ENCODE data around the gene BAHCC1. TPM values are rescaled to one million over a fixed set of nuclear protein-coding genes. Genes with fewer than 3 reads are reported as not detected.
A peak's percentile ranks its signal among the peaks of the same experiment; 100 is the strongest.

BAHCC1 gene
- total RNA-seq, 2 donors from 2014 or later, result 5.8 to 12.7 TPM

DNA sequence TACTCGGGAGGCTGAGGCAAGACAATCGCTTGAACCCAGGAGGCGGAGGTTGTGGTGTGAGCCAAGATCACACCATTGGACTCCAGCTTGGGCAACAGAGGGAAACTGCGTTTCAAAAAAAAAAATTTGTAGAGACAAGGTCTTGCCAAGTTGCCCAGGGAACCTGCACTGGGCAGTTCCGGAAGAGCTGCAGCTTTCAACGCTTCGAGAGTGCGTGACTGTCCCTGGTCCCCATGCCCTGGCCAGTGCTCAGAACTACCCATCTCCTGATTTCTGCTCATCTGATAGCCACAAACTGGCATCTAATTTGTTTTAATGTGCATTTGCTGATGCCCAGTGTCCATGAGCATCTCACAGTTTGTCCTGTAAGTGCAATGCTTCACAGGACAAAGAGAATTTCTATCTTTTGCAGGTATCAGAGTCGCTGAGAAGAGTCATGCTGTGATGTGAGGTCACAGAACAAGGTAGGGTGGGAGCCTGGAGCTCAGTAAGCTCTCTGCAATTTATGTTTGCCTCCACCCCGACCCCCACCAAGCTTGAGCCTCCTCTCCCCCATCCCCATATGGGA, 113.5 kb downstream of the BAHCC1 start:
- TF ChIP-seq, protein P1, sequence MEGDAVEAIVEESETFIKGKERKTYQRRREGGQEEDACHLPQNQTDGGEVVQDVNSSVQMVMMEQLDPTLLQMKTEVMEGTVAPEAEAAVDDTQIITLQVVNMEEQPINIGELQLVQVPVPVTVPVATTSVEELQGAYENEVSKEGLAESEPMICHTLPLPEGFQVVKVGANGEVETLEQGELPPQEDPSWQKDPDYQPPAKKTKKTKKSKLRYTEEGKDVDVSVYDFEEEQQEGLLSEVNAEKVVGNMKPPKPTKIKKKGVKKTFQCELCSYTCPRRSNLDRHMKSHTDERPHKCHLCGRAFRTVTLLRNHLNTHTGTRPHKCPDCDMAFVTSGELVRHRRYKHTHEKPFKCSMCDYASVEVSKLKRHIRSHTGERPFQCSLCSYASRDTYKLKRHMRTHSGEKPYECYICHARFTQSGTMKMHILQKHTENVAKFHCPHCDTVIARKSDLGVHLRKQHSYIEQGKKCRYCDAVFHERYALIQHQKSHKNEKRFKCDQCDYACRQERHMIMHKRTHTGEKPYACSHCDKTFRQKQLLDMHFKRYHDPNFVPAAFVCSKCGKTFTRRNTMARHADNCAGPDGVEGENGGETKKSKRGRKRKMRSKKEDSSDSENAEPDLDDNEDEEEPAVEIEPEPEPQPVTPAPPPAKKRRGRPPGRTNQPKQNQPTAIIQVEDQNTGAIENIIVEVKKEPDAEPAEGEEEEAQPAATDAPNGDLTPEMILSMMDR (IDR thresholded peaks at IDR 0.05), result no peak
- no peaks in the 10 kb centered on the region for H3K9me3 ChIP-seq
- H3K4me3 ChIP-seq, result peak overlapping the region; percentile 67 to 94
- peak overlapping the region in 1 of 2 donors; percentile 98 for H3K27ac ChIP-seq
- H3K4me1 ChIP-seq, result peaks cover 0 to 25% of the 10 kb centered on the region in 2 donors
- no peak for DNase-seq (ENCODE audit: low spot score)
- H3K36me3 ChIP-seq, result peaks cover 39% of the 10 kb centered on the region
- no peaks in the 10 kb centered on the region for H3K27me3 ChIP-seq

DNA sequence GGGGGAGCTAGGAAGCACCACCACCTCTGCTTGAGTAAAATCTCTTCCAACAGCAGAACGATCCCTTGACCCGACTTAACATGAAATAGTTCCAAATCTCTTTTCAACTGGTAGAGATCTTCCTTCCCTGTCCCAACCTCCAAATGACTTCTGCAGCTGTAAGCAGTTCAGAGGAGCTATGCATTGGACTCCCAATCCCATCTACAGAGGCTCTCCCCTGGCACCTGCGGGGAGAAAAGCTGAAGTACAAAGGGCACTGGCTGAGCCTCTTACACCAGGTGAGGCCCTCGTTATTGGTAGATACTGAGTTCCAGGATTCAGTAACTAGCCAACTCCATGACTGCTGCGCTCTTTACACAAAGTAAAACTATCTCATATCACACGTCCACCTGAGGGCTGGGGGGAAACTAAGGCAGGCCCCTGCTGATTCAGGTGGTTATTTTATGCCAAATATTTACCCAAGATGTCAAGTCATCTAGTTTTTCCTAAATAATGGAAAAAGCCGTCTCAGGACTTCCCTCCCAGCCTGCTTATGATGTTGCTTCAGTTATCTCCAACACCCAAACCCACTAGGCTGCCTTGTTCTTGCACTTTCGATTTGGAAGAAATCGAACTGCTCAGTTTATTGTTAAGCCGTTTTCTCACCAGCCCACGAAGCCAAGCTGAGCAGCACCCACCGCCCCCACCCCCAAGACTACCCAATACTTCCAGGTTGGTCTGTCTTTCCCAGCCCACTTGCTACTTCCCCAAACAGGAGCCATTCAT, 114.1 kb downstream of the BAHCC1 start:
- peak overlapping the region; percentile 67 to 94 for H3K4me3 ChIP-seq
- TF ChIP-seq, protein P1 (IDR thresholded peaks at IDR 0.05), result no peak
- no peak for DNase-seq (ENCODE audit: low spot score)
- H3K4me1 ChIP-seq, result peaks cover 0 to 32% of the 10 kb centered on the region in 2 donors
- peak overlapping the region; percentile 42 to 98 for H3K27ac ChIP-seq
- H3K27me3 ChIP-seq, result no peaks in the 10 kb centered on the region
- peaks cover 39% of the 10 kb centered on the region for H3K36me3 ChIP-seq
- H3K9me3 ChIP-seq, result no peaks in the 10 kb centered on the region

DNA sequence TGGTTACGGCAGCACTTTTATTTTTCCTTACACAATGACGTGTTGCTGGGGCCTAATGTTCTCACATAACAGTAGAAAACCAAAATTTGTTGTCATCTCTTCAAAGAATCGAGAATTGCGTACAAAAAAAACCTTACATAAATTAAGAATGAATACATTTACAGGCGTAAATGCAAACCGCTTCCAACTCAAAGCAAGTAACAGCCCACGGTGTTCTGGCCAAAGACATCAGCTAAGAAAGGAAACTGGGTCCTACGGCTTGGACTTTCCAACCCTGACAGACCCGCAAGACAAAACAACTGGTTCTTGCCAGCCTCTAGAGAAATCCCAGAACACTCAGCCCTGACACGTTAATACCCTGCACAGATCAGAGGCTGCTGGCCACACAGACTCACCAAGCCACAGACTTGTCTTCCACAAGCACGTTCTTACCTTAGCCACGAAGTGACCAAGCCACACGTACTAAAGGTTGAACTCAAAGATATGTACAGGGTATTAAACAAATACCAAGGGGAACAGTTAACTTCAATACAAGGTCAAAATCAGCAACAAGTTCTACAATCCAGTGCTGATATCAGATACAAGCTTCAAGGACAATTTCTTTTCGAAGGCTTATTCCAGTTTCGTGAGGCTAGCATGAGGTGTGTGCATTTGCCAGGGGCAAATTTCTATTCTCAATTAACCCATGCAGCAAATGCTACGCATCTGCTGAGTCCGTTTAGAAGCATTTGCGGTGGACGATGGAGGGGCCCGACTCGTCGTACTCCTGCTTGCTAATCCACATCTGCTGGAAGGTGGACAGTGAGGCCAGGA, 114.9 kb downstream of the BAHCC1 start:
- H3K4me1 ChIP-seq, result peaks cover 0 to 32% of the 10 kb centered on the region in 2 donors
- peaks cover 39% of the 10 kb centered on the region for H3K36me3 ChIP-seq
- no peaks in the 10 kb centered on the region for H3K9me3 ChIP-seq
- TF ChIP-seq, protein P1 (IDR thresholded peaks at IDR 0.05), result no peak
- H3K27ac ChIP-seq, result peak overlapping the region; percentile 42 to 98
- no peaks in the 10 kb centered on the region for H3K27me3 ChIP-seq
- DNase-seq (ENCODE audit: low spot score), result no peak
- peak overlapping the region; percentile 67 to 94 for H3K4me3 ChIP-seq

DNA sequence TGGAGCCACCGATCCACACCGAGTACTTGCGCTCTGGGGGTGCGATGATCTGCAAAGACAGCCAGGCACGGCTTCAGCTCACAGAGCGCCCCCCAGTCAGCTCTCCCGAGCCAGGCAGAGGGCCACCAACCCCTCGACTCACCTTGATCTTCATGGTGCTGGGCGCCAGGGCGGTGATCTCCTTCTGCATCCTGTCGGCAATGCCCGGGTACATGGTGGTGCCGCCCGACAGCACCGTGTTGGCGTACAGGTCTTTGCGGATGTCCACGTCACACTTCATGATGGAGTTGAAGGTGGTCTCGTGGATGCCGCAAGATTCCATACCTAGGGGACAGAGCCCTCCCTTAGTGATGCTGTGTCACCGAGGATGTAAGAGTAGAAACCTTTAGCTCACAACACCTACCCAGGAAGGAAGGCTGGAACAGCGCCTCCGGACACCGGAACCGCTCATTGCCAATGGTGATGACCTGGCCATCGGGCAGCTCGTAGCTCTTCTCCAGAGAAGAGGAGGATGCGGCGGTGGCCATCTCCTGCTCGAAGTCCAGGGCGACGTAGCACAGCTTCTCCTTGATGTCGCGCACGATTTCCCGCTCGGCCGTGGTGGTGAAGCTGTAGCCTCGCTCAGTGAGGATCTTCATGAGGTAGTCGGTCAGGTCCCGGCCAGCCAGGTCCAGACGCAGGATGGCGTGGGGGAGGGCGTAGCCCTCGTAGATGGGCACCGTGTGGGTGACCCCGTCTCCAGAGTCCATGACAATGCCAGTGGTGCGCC, 115.7 kb downstream of the BAHCC1 start:
- Histone ChIP-seq H3K4me1 (peaks cover 0 to 40% of the 10 kb centered on the region in 2 donors), H3K9me3 (no peaks in the 10 kb centered on the region)

DNA sequence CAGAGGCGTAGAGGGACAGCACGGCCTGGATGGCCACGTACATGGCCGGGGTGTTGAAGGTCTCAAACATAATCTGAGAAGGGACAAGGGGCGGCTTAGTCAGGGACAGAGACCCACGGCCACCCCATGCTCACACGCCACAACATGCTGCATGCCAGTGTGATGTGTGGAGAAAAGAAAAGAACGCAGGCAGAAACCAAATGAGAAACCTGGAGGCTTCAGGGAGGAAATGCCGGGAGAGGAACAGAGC, 116.2 kb downstream of the BAHCC1 start:
- Histone ChIP-seq H3K9me3 (no peaks in the 10 kb centered on the region), H3K4me1 (peaks cover 0 to 45% of the 10 kb centered on the region in 2 donors), H3K36me3 (peaks cover 39% of the 10 kb centered on the region), H3K27me3 (no peaks in the 10 kb centered on the region), H3K4me3 (peak overlapping the region; percentile 67 to 94), H3K27ac (peak overlapping the region; percentile 95 to 98)
- TF ChIP-seq, protein P1 (IDR thresholded peaks at IDR 0.05), result no peak
- no peak for DNase-seq (ENCODE audit: low spot score)

More for the DNA sequence above, 115.7 kb downstream of the BAHCC1 start:
- H3K4me3 ChIP-seq, result peak overlapping the region; percentile 67 to 94
- TF ChIP-seq, protein P1 (IDR thresholded peaks at IDR 0.05), result no peak
- no peak for DNase-seq (ENCODE audit: low spot score)
- H3K36me3 ChIP-seq, result peaks cover 39% of the 10 kb centered on the region
- peak overlapping the region; percentile 95 to 98 for H3K27ac ChIP-seq
- H3K27me3 ChIP-seq, result no peaks in the 10 kb centered on the region
